GM23338 (cell line): Measurements from ENCODE around the gene RAG1. TPM values are rescaled to one million over a fixed set of nuclear protein-coding genes. Genes with fewer than 3 reads are reported as not detected.

Source experiments
- ATAC-seq: fragments of 200-7000 bp; cut with Tn5 transposase; 3 replicates; pipeline ENCODE4 v1.9.1; 2020
- DNase-seq: peaks from one replicate; pipeline ENCODE4 v3.0.0-alpha.2; 2015; ENCODE audit warnings: low spot score
- H2AFZ ChIP-seq: fragments of 200-600 bp; sonication (generic); 2 replicates; pipeline ENCODE4 v1.8.0; 2016; ENCODE audit warnings: antibody characterized with exemption, mild to moderate bottlenecking, moderate library complexity
- H3F3A ChIP-seq: fragments of 200-600 bp; sonication (generic); replicated peaks from 2 replicates; pipeline ENCODE4 v1.8.0; 2017; ENCODE audit warnings: antibody characterized with exemption, mixed run types, low read depth
- H3K27ac ChIP-seq: fragments of 200-600 bp; sonication (generic); 2 replicates; pipeline ENCODE4 v1.6.1; 2016; ENCODE audit warnings: low read depth
- H3K27me3 ChIP-seq: fragments of 200-600 bp; sonication (generic); 2 replicates; pipeline ENCODE4 v1.8.0; 2016; ENCODE audit warnings: mild to moderate bottlenecking, mixed run types, moderate library complexity; ENCODE audit not compliant: insufficient read depth
- H3K36me3 ChIP-seq: fragments of 200-600 bp; sonication (generic); 2 replicates; pipeline ENCODE4 v1.8.0; 2016; ENCODE audit warnings: mild to moderate bottlenecking; ENCODE audit not compliant: insufficient read depth
- H3K4me1 ChIP-seq: fragments of 200-600 bp; sonication (generic); 2 replicates; pipeline ENCODE4 v1.8.0; 2016; ENCODE audit warnings: mild to moderate bottlenecking, moderate library complexity; ENCODE audit not compliant: insufficient read depth
- H3K4me2 ChIP-seq: fragments of 200-600 bp; sonication (generic); 2 replicates; pipeline ENCODE4 v1.7.1; 2017; ENCODE audit warnings: mixed run types
- H3K4me3 ChIP-seq: fragments of 200-600 bp; sonication (generic); 2 replicates; pipeline ENCODE4 v1.6.1; 2016; ENCODE audit warnings: mixed run types
- H3K79me2 ChIP-seq: fragments of 200-600 bp; sonication (generic); replicated peaks from 2 replicates; pipeline ENCODE4 v1.8.0; 2017; ENCODE audit warnings: mild to moderate bottlenecking; ENCODE audit not compliant: insufficient read depth
- H3K9me2 ChIP-seq: fragments of 200-600 bp; sonication (generic); 2 replicates; pipeline ENCODE4 v1.8.0; 2017; ENCODE audit not compliant: insufficient read depth
- H4K20me1 ChIP-seq: fragments of 200-600 bp; sonication (generic); replicated peaks from 2 replicates; pipeline ENCODE4 v1.8.0; 2017; ENCODE audit warnings: mild to moderate bottlenecking; ENCODE audit not compliant: insufficient read depth
- H3K27ac Mint-ChIP-seq: 2 replicates; pipeline ENCODE4 v1.8.0; 2020; ENCODE audit warnings: inconsistent platforms, mild to moderate bottlenecking, moderate library complexity, mixed read lengths
- H3K27me3 Mint-ChIP-seq: 3 replicates; pipeline ENCODE4 v1.8.0; 2022; ENCODE audit warnings: low read depth, mild to moderate bottlenecking, moderate library complexity, mixed read lengths, inconsistent platforms; ENCODE audit not compliant: insufficient read depth, poor library complexity
- H3K36me3 Mint-ChIP-seq: 3 replicates; pipeline ENCODE4 v1.8.0; 2021; ENCODE audit warnings: low read depth, mild to moderate bottlenecking, inconsistent platforms, moderate library complexity, mixed read lengths
- H3K4me1 Mint-ChIP-seq: 3 replicates; pipeline ENCODE4 v1.8.0; 2020; ENCODE audit warnings: mild to moderate bottlenecking, inconsistent platforms, mixed read lengths
- H3K4me3 Mint-ChIP-seq: 3 replicates; pipeline ENCODE4 v1.8.0; 2021; ENCODE audit warnings: moderate library complexity, mild to moderate bottlenecking, inconsistent platforms, mixed read lengths
- H3K9me3 Mint-ChIP-seq: 3 replicates; pipeline ENCODE4 v1.8.0; 2020; ENCODE audit warnings: moderate library complexity, mild to moderate bottlenecking, inconsistent platforms, mixed read lengths
- CREB1 ChIP-seq: fragments of 250-450 bp; sonication (Bioruptor Pico); IDR thresholded peaks from 2 replicates; pipeline ENCODE4 v1.5.0; 2020; ENCODE audit warnings: low read depth, mild to moderate bottlenecking, moderate library complexity
- EZH2 ChIP-seq: fragments of 200-600 bp; sonication (generic); IDR thresholded peaks from one replicate; pipeline ENCODE4 v1.8.0; 2017; ENCODE audit warnings: antibody characterized with exemption, mild to moderate bottlenecking, low read depth; ENCODE audit not compliant: unreplicated experiment
- EZH2phosphoT487 ChIP-seq: fragments of 200-600 bp; sonication (generic); IDR thresholded peaks from one replicate; pipeline ENCODE4 v1.8.1; 2018; ENCODE audit warnings: antibody characterized with exemption; ENCODE audit not compliant: unreplicated experiment
- JUNB ChIP-seq: IDR thresholded peaks from one replicate; pipeline ENCODE4 v1.6.1; 2016; ENCODE audit warnings: antibody characterized with exemption; ENCODE audit not compliant: unreplicated experiment
- POLR2AphosphoS5 ChIP-seq: IDR thresholded peaks from 2 replicates; pipeline ENCODE4 v1.6.1; 2016; ENCODE audit warnings: antibody characterized with exemption, low read depth
- STAT1 ChIP-seq: IDR thresholded peaks from one replicate; pipeline ENCODE4 v1.6.1; 2016; ENCODE audit warnings: antibody characterized with exemption; ENCODE audit not compliant: unreplicated experiment
- polyA plus RNA-seq: library from polyadenylated mRNA; unstranded; fragments of >200 nt; fragmentation: Nextera tagmentation; extraction: Ambion mirVana; gene quantifications from 2 replicates; pipeline ENCODE4 v1.2.1, GENCODE V29; 2016
- total RNA-seq: library from RNA; depleted of rRNA; stranded (reverse); fragments of >200 nt; shearing (Covaris generic); gene quantifications from 2 replicates; pipeline ENCODE4 v1.2.3, GENCODE V29; 2014
- TF ChIP-seq, protein P1 (sequence below), 2 experiments: fragments of 200-600 bp in 1 of 2; sonication (generic) in 1 of 2; conservative IDR thresholded peaks; 2 replicates each; pipeline versions ENCODE4 v1.5.1 to v1.6.1; 2016 to 2017; ENCODE audit warnings: antibody characterized with exemption in 2 of 2, low read depth in 2 of 2, mild to moderate bottlenecking in 2 of 2, moderate library complexity in 1 of 2
- TF ChIP-seq, protein P2 (sequence below): IDR thresholded peaks from one replicate; pipeline ENCODE4 v1.6.1; 2018; ENCODE audit warnings: antibody characterized with exemption; ENCODE audit not compliant: unreplicated experiment
- TF ChIP-seq, protein P3 (sequence below): fragments of 250-450 bp; sonication (Bioruptor Pico); IDR thresholded peaks from 2 replicates; pipeline ENCODE4 v1.5.0; 2020; ENCODE audit warnings: mild to moderate bottlenecking, moderate library complexity

RAG1 gene
- total and polyA plus RNA-seq, 2 experiments from 2014 or later = 0.89 to 1.4 TPM

DNA sequence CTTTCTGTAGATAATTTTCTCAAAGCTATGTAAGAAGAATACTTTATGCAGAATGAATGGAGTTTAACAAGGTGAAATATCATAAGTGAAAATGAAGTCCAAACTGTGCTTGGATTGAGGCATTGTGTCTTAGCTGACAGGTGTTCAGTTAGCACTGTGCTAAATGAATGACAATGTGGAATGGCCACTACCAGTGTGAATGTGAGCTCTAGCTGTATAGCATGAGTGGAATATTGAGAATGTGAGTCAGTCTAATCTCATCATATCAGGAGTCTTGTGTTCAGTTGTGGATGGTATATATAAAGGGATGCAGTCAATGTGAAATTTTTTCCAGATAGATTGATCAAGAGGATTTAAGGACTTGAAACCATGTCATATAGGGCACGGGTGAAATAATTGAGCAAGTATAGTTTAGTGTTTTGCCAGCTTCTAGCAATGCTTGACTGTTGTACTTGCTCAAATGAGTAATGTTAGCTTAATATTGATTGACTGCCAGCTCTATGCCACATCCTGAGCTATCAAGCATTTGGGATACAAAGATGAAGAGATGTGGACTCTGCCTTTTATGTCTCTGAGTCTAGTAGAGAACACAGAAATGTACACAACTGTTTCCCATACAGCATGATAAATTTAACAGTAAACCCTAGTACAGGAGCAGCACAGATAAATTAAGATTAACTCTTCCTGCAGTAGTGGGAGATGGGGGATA, 40.8 kb downstream of the RAG1 start (continued):
- TF ChIP-seq, protein P1, sequence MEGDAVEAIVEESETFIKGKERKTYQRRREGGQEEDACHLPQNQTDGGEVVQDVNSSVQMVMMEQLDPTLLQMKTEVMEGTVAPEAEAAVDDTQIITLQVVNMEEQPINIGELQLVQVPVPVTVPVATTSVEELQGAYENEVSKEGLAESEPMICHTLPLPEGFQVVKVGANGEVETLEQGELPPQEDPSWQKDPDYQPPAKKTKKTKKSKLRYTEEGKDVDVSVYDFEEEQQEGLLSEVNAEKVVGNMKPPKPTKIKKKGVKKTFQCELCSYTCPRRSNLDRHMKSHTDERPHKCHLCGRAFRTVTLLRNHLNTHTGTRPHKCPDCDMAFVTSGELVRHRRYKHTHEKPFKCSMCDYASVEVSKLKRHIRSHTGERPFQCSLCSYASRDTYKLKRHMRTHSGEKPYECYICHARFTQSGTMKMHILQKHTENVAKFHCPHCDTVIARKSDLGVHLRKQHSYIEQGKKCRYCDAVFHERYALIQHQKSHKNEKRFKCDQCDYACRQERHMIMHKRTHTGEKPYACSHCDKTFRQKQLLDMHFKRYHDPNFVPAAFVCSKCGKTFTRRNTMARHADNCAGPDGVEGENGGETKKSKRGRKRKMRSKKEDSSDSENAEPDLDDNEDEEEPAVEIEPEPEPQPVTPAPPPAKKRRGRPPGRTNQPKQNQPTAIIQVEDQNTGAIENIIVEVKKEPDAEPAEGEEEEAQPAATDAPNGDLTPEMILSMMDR (conservative IDR thresholded peaks at IDR 0.05; ENCODE audit: low read depth in 2 of 2) = no peak
- TF ChIP-seq JUNB (no peak), CREB1 (no peak)
- TF ChIP-seq, protein P2, sequence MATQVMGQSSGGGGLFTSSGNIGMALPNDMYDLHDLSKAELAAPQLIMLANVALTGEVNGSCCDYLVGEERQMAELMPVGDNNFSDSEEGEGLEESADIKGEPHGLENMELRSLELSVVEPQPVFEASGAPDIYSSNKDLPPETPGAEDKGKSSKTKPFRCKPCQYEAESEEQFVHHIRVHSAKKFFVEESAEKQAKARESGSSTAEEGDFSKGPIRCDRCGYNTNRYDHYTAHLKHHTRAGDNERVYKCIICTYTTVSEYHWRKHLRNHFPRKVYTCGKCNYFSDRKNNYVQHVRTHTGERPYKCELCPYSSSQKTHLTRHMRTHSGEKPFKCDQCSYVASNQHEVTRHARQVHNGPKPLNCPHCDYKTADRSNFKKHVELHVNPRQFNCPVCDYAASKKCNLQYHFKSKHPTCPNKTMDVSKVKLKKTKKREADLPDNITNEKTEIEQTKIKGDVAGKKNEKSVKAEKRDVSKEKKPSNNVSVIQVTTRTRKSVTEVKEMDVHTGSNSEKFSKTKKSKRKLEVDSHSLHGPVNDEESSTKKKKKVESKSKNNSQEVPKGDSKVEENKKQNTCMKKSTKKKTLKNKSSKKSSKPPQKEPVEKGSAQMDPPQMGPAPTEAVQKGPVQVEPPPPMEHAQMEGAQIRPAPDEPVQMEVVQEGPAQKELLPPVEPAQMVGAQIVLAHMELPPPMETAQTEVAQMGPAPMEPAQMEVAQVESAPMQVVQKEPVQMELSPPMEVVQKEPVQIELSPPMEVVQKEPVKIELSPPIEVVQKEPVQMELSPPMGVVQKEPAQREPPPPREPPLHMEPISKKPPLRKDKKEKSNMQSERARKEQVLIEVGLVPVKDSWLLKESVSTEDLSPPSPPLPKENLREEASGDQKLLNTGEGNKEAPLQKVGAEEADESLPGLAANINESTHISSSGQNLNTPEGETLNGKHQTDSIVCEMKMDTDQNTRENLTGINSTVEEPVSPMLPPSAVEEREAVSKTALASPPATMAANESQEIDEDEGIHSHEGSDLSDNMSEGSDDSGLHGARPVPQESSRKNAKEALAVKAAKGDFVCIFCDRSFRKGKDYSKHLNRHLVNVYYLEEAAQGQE = no peak

DNA sequence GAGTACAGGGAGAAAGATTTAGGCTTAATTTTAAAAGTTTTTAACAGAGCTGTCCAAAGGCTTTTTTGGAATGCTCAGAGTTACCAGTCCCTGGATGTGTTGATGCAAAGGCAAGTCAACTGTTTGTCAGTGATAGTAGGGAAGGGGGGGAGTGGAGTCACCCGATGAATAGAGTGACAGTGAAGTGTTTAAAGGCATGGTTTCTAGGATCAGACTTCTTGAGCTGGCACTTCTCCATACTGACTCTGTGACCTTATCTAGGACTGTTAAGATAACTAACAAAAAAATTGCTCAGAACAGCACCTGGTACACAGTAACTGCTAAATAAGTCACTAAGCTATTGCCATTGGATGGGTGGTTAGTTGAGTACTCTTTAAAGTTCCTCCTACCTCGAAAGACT, 41.6 kb downstream of the RAG1 start:
- Histone ChIP-seq H3K27ac (no peak overlapping the region), H3K79me2 (no peaks in the 10 kb centered on the region), H3K36me3 (no peaks in the 10 kb centered on the region), H3K27me3 (no peaks in the 10 kb centered on the region), H3F3A (no peaks in the 10 kb centered on the region), H3K4me1 (no peaks in the 10 kb centered on the region), H3K4me2 (no peak overlapping the region), H4K20me1 (0 out of 2 replicates have a peak, but pooled peaks cover 3% of the 10 kb centered on the region), H3K9me2 (no peaks in the 10 kb centered on the region), H3K4me3 (no peak overlapping the region), H2AFZ (no peak overlapping the region)
- no peak for ATAC-seq
- no peak overlapping the region for H3K4me3 Mint-ChIP-seq
- no peaks in the 10 kb centered on the region for H3K27me3 Mint-ChIP-seq
- no peaks in the 10 kb centered on the region for H3K4me1 Mint-ChIP-seq
- H3K9me3 Mint-ChIP-seq = no peaks in the 10 kb centered on the region
- H3K27ac Mint-ChIP-seq = no peak overlapping the region
- no peaks in the 10 kb centered on the region for H3K36me3 Mint-ChIP-seq
- no peak for DNase-seq
- TF ChIP-seq, protein P3, sequence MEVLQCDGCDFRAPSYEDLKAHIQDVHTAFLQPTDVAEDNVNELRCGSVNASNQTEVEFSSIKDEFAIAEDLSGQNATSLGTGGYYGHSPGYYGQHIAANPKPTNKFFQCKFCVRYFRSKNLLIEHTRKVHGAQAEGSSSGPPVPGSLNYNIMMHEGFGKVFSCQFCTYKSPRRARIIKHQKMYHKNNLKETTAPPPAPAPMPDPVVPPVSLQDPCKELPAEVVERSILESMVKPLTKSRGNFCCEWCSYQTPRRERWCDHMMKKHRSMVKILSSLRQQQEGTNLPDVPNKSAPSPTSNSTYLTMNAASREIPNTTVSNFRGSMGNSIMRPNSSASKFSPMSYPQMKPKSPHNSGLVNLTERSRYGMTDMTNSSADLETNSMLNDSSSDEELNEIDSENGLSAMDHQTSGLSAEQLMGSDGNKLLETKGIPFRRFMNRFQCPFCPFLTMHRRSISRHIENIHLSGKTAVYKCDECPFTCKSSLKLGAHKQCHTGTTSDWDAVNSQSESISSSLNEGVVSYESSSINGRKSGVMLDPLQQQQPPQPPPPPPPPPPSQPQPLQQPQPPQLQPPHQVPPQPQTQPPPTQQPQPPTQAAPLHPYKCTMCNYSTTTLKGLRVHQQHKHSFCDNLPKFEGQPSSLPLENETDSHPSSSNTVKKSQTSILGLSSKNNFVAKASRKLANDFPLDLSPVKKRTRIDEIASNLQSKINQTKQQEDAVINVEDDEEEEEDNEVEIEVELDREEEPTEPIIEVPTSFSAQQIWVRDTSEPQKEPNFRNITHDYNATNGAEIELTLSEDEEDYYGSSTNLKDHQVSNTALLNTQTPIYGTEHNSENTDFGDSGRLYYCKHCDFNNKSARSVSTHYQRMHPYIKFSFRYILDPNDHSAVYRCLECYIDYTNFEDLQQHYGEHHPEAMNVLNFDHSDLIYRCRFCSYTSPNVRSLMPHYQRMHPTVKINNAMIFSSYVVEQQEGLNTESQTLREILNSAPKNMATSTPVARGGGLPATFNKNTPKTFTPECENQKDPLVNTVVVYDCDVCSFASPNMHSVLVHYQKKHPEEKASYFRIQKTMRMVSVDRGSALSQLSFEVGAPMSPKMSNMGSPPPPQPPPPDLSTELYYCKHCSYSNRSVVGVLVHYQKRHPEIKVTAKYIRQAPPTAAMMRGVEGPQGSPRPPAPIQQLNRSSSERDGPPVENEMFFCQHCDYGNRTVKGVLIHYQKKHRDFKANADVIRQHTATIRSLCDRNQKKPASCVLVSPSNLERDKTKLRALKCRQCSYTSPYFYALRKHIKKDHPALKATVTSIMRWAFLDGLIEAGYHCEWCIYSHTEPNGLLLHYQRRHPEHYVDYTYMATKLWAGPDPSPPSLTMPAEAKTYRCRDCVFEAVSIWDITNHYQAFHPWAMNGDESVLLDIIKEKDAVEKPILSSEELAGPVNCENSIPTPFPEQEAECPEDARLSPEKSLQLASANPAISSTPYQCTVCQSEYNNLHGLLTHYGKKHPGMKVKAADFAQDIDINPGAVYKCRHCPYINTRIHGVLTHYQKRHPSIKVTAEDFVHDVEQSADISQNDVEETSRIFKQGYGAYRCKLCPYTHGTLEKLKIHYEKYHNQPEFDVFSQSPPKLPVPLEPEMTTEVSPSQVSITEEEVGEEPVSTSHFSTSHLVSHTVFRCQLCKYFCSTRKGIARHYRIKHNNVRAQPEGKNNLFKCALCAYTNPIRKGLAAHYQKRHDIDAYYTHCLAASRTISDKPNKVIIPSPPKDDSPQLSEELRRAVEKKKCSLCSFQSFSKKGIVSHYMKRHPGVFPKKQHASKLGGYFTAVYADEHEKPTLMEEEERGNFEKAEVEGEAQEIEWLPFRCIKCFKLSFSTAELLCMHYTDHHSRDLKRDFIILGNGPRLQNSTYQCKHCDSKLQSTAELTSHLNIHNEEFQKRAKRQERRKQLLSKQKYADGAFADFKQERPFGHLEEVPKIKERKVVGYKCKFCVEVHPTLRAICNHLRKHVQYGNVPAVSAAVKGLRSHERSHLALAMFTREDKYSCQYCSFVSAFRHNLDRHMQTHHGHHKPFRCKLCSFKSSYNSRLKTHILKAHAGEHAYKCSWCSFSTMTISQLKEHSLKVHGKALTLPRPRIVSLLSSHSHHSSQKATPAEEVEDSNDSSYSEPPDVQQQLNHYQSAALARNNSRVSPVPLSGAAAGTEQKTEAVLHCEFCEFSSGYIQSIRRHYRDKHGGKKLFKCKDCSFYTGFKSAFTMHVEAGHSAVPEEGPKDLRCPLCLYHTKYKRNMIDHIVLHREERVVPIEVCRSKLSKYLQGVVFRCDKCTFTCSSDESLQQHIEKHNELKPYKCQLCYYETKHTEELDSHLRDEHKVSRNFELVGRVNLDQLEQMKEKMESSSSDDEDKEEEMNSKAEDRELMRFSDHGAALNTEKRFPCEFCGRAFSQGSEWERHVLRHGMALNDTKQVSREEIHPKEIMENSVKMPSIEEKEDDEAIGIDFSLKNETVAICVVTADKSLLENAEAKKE (CRISPR knock-in tag) = no peak
- TF ChIP-seq STAT1 (no peak), CREB1 (no peak), JUNB (no peak), POLR2AphosphoS5 (no peak), EZH2 (no peak), EZH2phosphoT487 (no peak)
- TF ChIP-seq, protein P1 (conservative IDR thresholded peaks at IDR 0.05; ENCODE audit: low read depth in 2 of 2) = no peak
